Ectodermal cell (in vitro differentiated cells): ENCODE measurements around the gene ARID4A.
"Not testable (repeated sequence)": the region's sequence is repeated elsewhere in the genome, so short reads cannot be mapped to it uniquely, and the experiment has no call there.

ENCODE experiments used
- H3K27ac ChIP-seq: 2 replicates; pipeline ENCODE4 v1.7.0; 2013; ENCODE audit warnings: mild to moderate bottlenecking, low read depth, low read length; ENCODE audit not compliant: insufficient read depth, poor library complexity, severe bottlenecking
- H3K27me3 ChIP-seq: 2 replicates; pipeline ENCODE4 v1.7.0; 2013; ENCODE audit warnings: mild to moderate bottlenecking, low read length; ENCODE audit not compliant: insufficient read depth, control insufficient read depth, poor library complexity, severe bottlenecking
- H3K36me3 ChIP-seq: one replicate; pipeline ENCODE4 v1.7.0; 2013; ENCODE audit warnings: low read length; ENCODE audit not compliant: control insufficient read depth, insufficient read depth
- H3K4me1 ChIP-seq: one replicate; pipeline ENCODE4 v1.7.0; 2013; ENCODE audit warnings: low read length; ENCODE audit not compliant: control insufficient read depth, insufficient read depth
- H3K4me3 ChIP-seq: 2 replicates; pipeline ENCODE4 v1.7.0; 2013; ENCODE audit warnings: low read depth, low read length, control low read depth; ENCODE audit not compliant: insufficient read depth
- H3K9me3 ChIP-seq: 2 replicates; pipeline ENCODE4 v1.7.0; 2013; ENCODE audit warnings: mild to moderate bottlenecking, low read length, moderate library complexity; ENCODE audit not compliant: control insufficient read depth
- WGBS, 2 experiments: methylation state at CpG; one replicate each; pipeline ENCODE4 v1.1.7; 2013; ENCODE audit warnings: missing lambda C conversion rate in 2 of 2; 5-methylcytosine and 5-hydroxymethylcytosine counted together

Gene ARID4A

GRCh38 chr14:58313699-58314098 lies 15.3 kb downstream of the ARID4A start:
- H3K27ac ChIP-seq, result no peak overlapping the region
- H3K4me1 ChIP-seq, result no peaks in the 10 kb centered on the region
- H3K4me3 ChIP-seq, result no peak overlapping the region
- no peaks in the 10 kb centered on the region for H3K27me3 ChIP-seq
- H3K36me3 ChIP-seq, result no peaks in the 10 kb centered on the region
- 86 to 93% methylated on average over 1 of the region's 1 CpG for WGBS, 2 experiments
- no peaks in the 10 kb centered on the region for H3K9me3 ChIP-seq

GRCh38 chr14:58315606-58316005 lies 17.3 kb downstream of the ARID4A start:
- Histone ChIP-seq H3K27me3 (no peaks in the 10 kb centered on the region), H3K4me1 (no peaks in the 10 kb centered on the region), H3K27ac (no peak overlapping the region), H3K36me3 (no peaks in the 10 kb centered on the region), H3K4me3 (no peak overlapping the region), H3K9me3 (no peaks in the 10 kb centered on the region)
- WGBS, 2 experiments, result 100% methylated on average over 1 of the region's 1 CpG

- Histone ChIP-seq H3K4me3 (no peak overlapping the region), H3K27ac (no peak overlapping the region), H3K36me3 (peaks cover 24% of the 10 kb centered on the region), H3K27me3 (no peaks in the 10 kb centered on the region), H3K9me3 (no peaks in the 10 kb centered on the region), H3K4me1 (peaks cover 4% of the 10 kb centered on the region)
- WGBS, 2 experiments, result 77 to 100% methylated on average over 1 of the region's 1 CpG
Measured at GRCh38 chr14:58327019-58327418, 28.7 kb downstream of the ARID4A start.

- Histone ChIP-seq H3K36me3 (peaks cover 4% of the 10 kb centered on the region), H3K4me3 (peak overlapping the region; percentile 16), H3K27ac (peak overlapping the region; percentile 28), H3K27me3 (no peaks in the 10 kb centered on the region), H3K9me3 (no peaks in the 10 kb centered on the region), H3K4me1 (peaks cover 4% of the 10 kb centered on the region)
- 44 to 50% methylated on average over 5 of the region's 5 CpGs for WGBS, 2 experiments
Measured at GRCh38 chr14:58331111-58331510, 32.8 kb downstream of the ARID4A start.

- Histone ChIP-seq H3K36me3 (no peaks in the 10 kb centered on the region), H3K4me3 (no peak overlapping the region), H3K4me1 (peaks cover 4% of the 10 kb centered on the region), H3K9me3 (no peaks in the 10 kb centered on the region), H3K27me3 (no peaks in the 10 kb centered on the region), H3K27ac (no peak overlapping the region)
- 97 to 100% methylated on average over 3 of the region's 3 CpGs for WGBS, 2 experiments
Measured at GRCh38 chr14:58332561-58332960, 34.2 kb downstream of the ARID4A start.

- WGBS, 2 experiments, result 91 to 94% methylated on average over 3 to 4 of the region's 4 CpGs
- H3K4me1 ChIP-seq, H3K4me3 ChIP-seq, H3K27ac ChIP-seq, H3K27me3 ChIP-seq, H3K9me3 ChIP-seq, H3K36me3 ChIP-seq: not testable (repeated sequence)
Measured at GRCh38 chr14:58339666-58340065, 41.3 kb downstream of the ARID4A start.

- H3K27me3 ChIP-seq, result no peaks in the 10 kb centered on the region
- no peak overlapping the region for H3K4me3 ChIP-seq
- WGBS, 2 experiments, result 91 to 93% methylated on average over 4 of the region's 4 CpGs
- H3K36me3 ChIP-seq, result peaks cover 8% of the 10 kb centered on the region
- H3K9me3 ChIP-seq, result no peaks in the 10 kb centered on the region
- no peak overlapping the region for H3K27ac ChIP-seq
- no peaks in the 10 kb centered on the region for H3K4me1 ChIP-seq
Measured at GRCh38 chr14:58341152-58341748, 42.9 kb downstream of the ARID4A start.

GRCh38 chr14:58343535-58343934 lies 45.2 kb downstream of the ARID4A start:
- WGBS, 2 experiments, result 91 to 97% methylated on average over 3 of the region's 3 CpGs
- not testable (repeated sequence) for H3K9me3 ChIP-seq, H3K27me3 ChIP-seq, H3K4me3 ChIP-seq, H3K27ac ChIP-seq, H3K4me1 ChIP-seq
- peaks cover 20% of the 10 kb centered on the region for H3K36me3 ChIP-seq

GRCh38 chr14:58353516-58354299 lies 55.4 kb downstream of the ARID4A start:
- H3K27me3 ChIP-seq, result no peaks in the 10 kb centered on the region
- H3K4me1 ChIP-seq, result no peaks in the 10 kb centered on the region
- 95 to 98% methylated on average over 3 to 4 of the region's 4 CpGs for WGBS, 2 experiments
- H3K4me3 ChIP-seq, result no peak overlapping the region
- no peak overlapping the region for H3K27ac ChIP-seq
- H3K36me3 ChIP-seq, result peaks cover 28% of the 10 kb centered on the region
- H3K9me3 ChIP-seq, result no peaks in the 10 kb centered on the region

GRCh38 chr14:58354808-58355207 lies 56.5 kb downstream of the ARID4A start:
- WGBS, 2 experiments, result 96 to 97% methylated on average over 2 of the region's 2 CpGs
- no peak overlapping the region for H3K4me3 ChIP-seq
- H3K36me3 ChIP-seq, result peaks cover 36% of the 10 kb centered on the region

More at GRCh38 chr14:58354808-58355207, 56.5 kb downstream of the ARID4A start:
- Histone ChIP-seq H3K9me3 (no peaks in the 10 kb centered on the region), H3K4me1 (no peaks in the 10 kb centered on the region), H3K27ac (no peak overlapping the region), H3K27me3 (no peaks in the 10 kb centered on the region)
